ENCODE results near the gene ZFHX2.

ZFHX2 gene

GRCh38 chr14:23548351-23549318 is 2.9 kb downstream of the ZFHX2 start:
- no peaks in the 10 kb centered on the region for H3K9me3 ChIP-seq (ENCODE audit: control insufficient read depth in 2 of 2, low read length in 2 of 2)
- no peak overlapping the region for H3K4me3 ChIP-seq (ENCODE audit: low read length in 2 of 2)
- no peak overlapping the region for H3K27ac ChIP-seq (ENCODE audit: low read length)
- no peaks in the 10 kb centered on the region for H3K36me3 ChIP-seq (ENCODE audit: control insufficient read depth in 2 of 2, insufficient read depth in 2 of 2, low read length in 2 of 2)
- H3K27me3 ChIP-seq (ENCODE audit: control insufficient read depth in 1 of 2, insufficient read depth in 2 of 2, low read length in 2 of 2) = peaks cover 0 to 5% of the 10 kb centered on the region in 2 donors
- no peak overlapping the region for H3K9ac ChIP-seq (ENCODE audit: low read length in 2 of 2)
- peaks cover 14% of the 10 kb centered on the region for H3K4me1 ChIP-seq (ENCODE audit: control insufficient read depth, insufficient read depth, low read length)

GRCh38 chr14:23547924-23548323 is 3.6 kb downstream of the ZFHX2 start:
- no peak overlapping the region for H3K9ac ChIP-seq (ENCODE audit: low read length in 2 of 2)
- H3K27ac ChIP-seq (ENCODE audit: low read length) = no peak overlapping the region
- no peaks in the 10 kb centered on the region for H3K9me3 ChIP-seq (ENCODE audit: control insufficient read depth in 2 of 2, low read length in 2 of 2)
- H3K4me1 ChIP-seq (ENCODE audit: control insufficient read depth, insufficient read depth, low read length) = peaks cover 14% of the 10 kb centered on the region
- H3K36me3 ChIP-seq (ENCODE audit: control insufficient read depth in 2 of 2, insufficient read depth in 2 of 2, low read length in 2 of 2) = no peaks in the 10 kb centered on the region
- peaks cover 0 to 5% of the 10 kb centered on the region in 2 donors for H3K27me3 ChIP-seq (ENCODE audit: control insufficient read depth in 1 of 2, insufficient read depth in 2 of 2, low read length in 2 of 2)
- no peak overlapping the region for H3K4me3 ChIP-seq (ENCODE audit: low read length in 2 of 2)

- Histone ChIP-seq H3K9ac (ENCODE audit: low read length in 2 of 2) (no peak overlapping the region), H3K4me1 (ENCODE audit: control insufficient read depth, insufficient read depth, low read length) (peaks cover 9% of the 10 kb centered on the region), H3K4me3 (ENCODE audit: low read length in 2 of 2) (no peak overlapping the region), H3K9me3 (ENCODE audit: control insufficient read depth in 2 of 2, low read length in 2 of 2) (no peaks in the 10 kb centered on the region), H3K27ac (ENCODE audit: low read length) (no peak overlapping the region), H3K36me3 (ENCODE audit: control insufficient read depth in 2 of 2, insufficient read depth in 2 of 2, low read length in 2 of 2) (no peaks in the 10 kb centered on the region), H3K27me3 (ENCODE audit: control insufficient read depth in 1 of 2, insufficient read depth in 2 of 2, low read length in 2 of 2) (peaks cover 0 to 5% of the 10 kb centered on the region in 2 donors)
Observed at GRCh38 chr14:23546450-23547035, 5.0 kb downstream of the ZFHX2 start.

GRCh38 chr14:23545740-23546365 is 5.7 kb downstream of the ZFHX2 start:
- H3K4me1 ChIP-seq (ENCODE audit: control insufficient read depth, insufficient read depth, low read length) = peaks cover 7% of the 10 kb centered on the region
- peaks cover 0 to 5% of the 10 kb centered on the region in 2 donors for H3K27me3 ChIP-seq (ENCODE audit: control insufficient read depth in 1 of 2, insufficient read depth in 2 of 2, low read length in 2 of 2)
- H3K9ac ChIP-seq (ENCODE audit: low read length in 2 of 2) = no peak overlapping the region
- no peak overlapping the region for H3K4me3 ChIP-seq (ENCODE audit: low read length in 2 of 2)
- no peaks in the 10 kb centered on the region for H3K9me3 ChIP-seq (ENCODE audit: control insufficient read depth in 2 of 2, low read length in 2 of 2)
- no peak overlapping the region for H3K27ac ChIP-seq (ENCODE audit: low read length)
- no peaks in the 10 kb centered on the region for H3K36me3 ChIP-seq (ENCODE audit: control insufficient read depth in 2 of 2, insufficient read depth in 2 of 2, low read length in 2 of 2)

- Histone ChIP-seq H3K27ac (ENCODE audit: low read length) (no peak overlapping the region), H3K4me3 (ENCODE audit: low read length in 2 of 2) (no peak overlapping the region), H3K36me3 (ENCODE audit: control insufficient read depth in 2 of 2, insufficient read depth in 2 of 2, low read length in 2 of 2) (no peaks in the 10 kb centered on the region), H3K4me1 (ENCODE audit: control insufficient read depth, insufficient read depth, low read length) (no peaks in the 10 kb centered on the region), H3K9ac (ENCODE audit: low read length in 2 of 2) (peak overlapping the region in 1 of 2 donors; percentile 5), H3K27me3 (ENCODE audit: control insufficient read depth in 1 of 2, insufficient read depth in 2 of 2, low read length in 2 of 2) (peaks cover 0 to 1% of the 10 kb centered on the region in 2 donors), H3K9me3 (ENCODE audit: control insufficient read depth in 2 of 2, low read length in 2 of 2) (no peaks in the 10 kb centered on the region)
Observed at GRCh38 chr14:23544511-23545447, 6.8 kb downstream of the ZFHX2 start.

- Histone ChIP-seq H3K27me3 (ENCODE audit: control insufficient read depth in 1 of 2, insufficient read depth in 2 of 2, low read length in 2 of 2) (no peaks in the 10 kb centered on the region), H3K9ac (ENCODE audit: low read length in 2 of 2) (no peak overlapping the region), H3K4me3 (ENCODE audit: low read length in 2 of 2) (no peak overlapping the region), H3K9me3 (ENCODE audit: control insufficient read depth in 2 of 2, low read length in 2 of 2) (no peaks in the 10 kb centered on the region), H3K4me1 (ENCODE audit: control insufficient read depth, insufficient read depth, low read length) (peaks cover 2% of the 10 kb centered on the region), H3K27ac (ENCODE audit: low read length) (no peak overlapping the region), H3K36me3 (ENCODE audit: control insufficient read depth in 2 of 2, insufficient read depth in 2 of 2, low read length in 2 of 2) (no peaks in the 10 kb centered on the region)
Observed at GRCh38 chr14:23543403-23543802, 8.2 kb downstream of the ZFHX2 start.

- Histone ChIP-seq H3K4me1 (ENCODE audit: control insufficient read depth, insufficient read depth, low read length) (peaks cover 2% of the 10 kb centered on the region), H3K9ac (ENCODE audit: low read length in 2 of 2) (no peak overlapping the region), H3K27me3 (ENCODE audit: control insufficient read depth in 1 of 2, insufficient read depth in 2 of 2, low read length in 2 of 2) (no peaks in the 10 kb centered on the region), H3K4me3 (ENCODE audit: low read length in 2 of 2) (no peak overlapping the region), H3K27ac (ENCODE audit: low read length) (no peak overlapping the region), H3K9me3 (ENCODE audit: control insufficient read depth in 2 of 2, low read length in 2 of 2) (no peaks in the 10 kb centered on the region), H3K36me3 (ENCODE audit: control insufficient read depth in 2 of 2, insufficient read depth in 2 of 2, low read length in 2 of 2) (no peaks in the 10 kb centered on the region)
Observed at GRCh38 chr14:23542261-23542660, 9.3 kb downstream of the ZFHX2 start.

GRCh38 chr14:23540141-23540469 is 11.5 kb downstream of the ZFHX2 start:
- Histone ChIP-seq H3K4me1 (ENCODE audit: control insufficient read depth, insufficient read depth, low read length) (peaks cover 2% of the 10 kb centered on the region), H3K9me3 (ENCODE audit: control insufficient read depth in 2 of 2, low read length in 2 of 2) (no peaks in the 10 kb centered on the region), H3K9ac (ENCODE audit: low read length in 2 of 2) (no peak overlapping the region), H3K36me3 (ENCODE audit: control insufficient read depth in 2 of 2, insufficient read depth in 2 of 2, low read length in 2 of 2) (no peaks in the 10 kb centered on the region), H3K27me3 (ENCODE audit: control insufficient read depth in 1 of 2, insufficient read depth in 2 of 2, low read length in 2 of 2) (no peaks in the 10 kb centered on the region), H3K4me3 (ENCODE audit: low read length in 2 of 2) (no peak overlapping the region), H3K27ac (ENCODE audit: low read length) (no peak overlapping the region)

- H3K36me3 ChIP-seq (ENCODE audit: control insufficient read depth in 2 of 2, insufficient read depth in 2 of 2, low read length in 2 of 2) = no peaks in the 10 kb centered on the region
- no peaks in the 10 kb centered on the region for H3K27me3 ChIP-seq (ENCODE audit: control insufficient read depth in 1 of 2, insufficient read depth in 2 of 2, low read length in 2 of 2)
- H3K27ac ChIP-seq (ENCODE audit: low read length) = no peak overlapping the region
- H3K4me3 ChIP-seq (ENCODE audit: low read length in 2 of 2) = no peak overlapping the region
- no peaks in the 10 kb centered on the region for H3K9me3 ChIP-seq (ENCODE audit: control insufficient read depth in 2 of 2, low read length in 2 of 2)
- H3K4me1 ChIP-seq (ENCODE audit: control insufficient read depth, insufficient read depth, low read length) = peaks cover 2% of the 10 kb centered on the region
- peak overlapping the region in 1 of 2 donors; percentile 38 for H3K9ac ChIP-seq (ENCODE audit: low read length in 2 of 2)
Observed at GRCh38 chr14:23539248-23540140, 12.1 kb downstream of the ZFHX2 start.

Measured in stomach smooth muscle (tissue), 2 donors.